A549 (cell line): ENCODE measurements around the gene MBD3. TPM values are rescaled to one million over a fixed set of nuclear protein-coding genes. Genes with fewer than 3 reads are reported as not detected.

Experiments
- ATAC-seq, 2 experiments: fragments of 200-7000 bp in 1 of 2; fragments of >200 bp in 1 of 2; cut with Nextera tagmentation in 1 of 2; cut with Tn5 transposase in 1 of 2; 3 replicates each; pipeline versions ENCODE4 v1.8.0 to v1.9.1; 2018 to 2020; ENCODE audit warnings: mild to moderate bottlenecking in 1 of 2, moderate library complexity in 1 of 2
- CTCF ChIA-PET: fragments of 300-600 bp; sonication (Branson Sonifier 250); formaldehyde crosslinking; extraction: SDS; loops from one replicate; lab custom pipeline; 2021; ENCODE audit warnings: antibody characterized with exemption, inconsistent platforms; lab: Yijun Ruan, JAX
- POLR2A ChIA-PET: fragments of 350-600 bp; formaldehyde crosslinking; extraction: SDS; loops from one replicate; lab custom pipeline; 2021; ENCODE audit warnings: antibody characterized with exemption, inconsistent platforms; lab: Yijun Ruan, JAX
- DNase-seq, 2 experiments: peaks; one replicate each; pipeline versions ENCODE4 v3.0.0 to v3.0.0-alpha.2; 2011 to 2016; ENCODE audit warnings: low read depth in 1 of 2, low spot score in 1 of 2
- FAIRE-seq: peaks from 2 replicates; lab custom pipeline; 2011; peaks lifted over from hg19 to GRCh38; lab: Jason Lieb, UNC
- H3K27ac ChIP-seq, 2 experiments: fragments of >200 bp; sonication (Bioruptor Twin); formaldehyde crosslinking; 3 replicates each; pipeline ENCODE4 v1.5.1; 2016 to 2017
- H3K4me1 ChIP-seq: fragments of >200 bp; sonication (Bioruptor Twin); formaldehyde crosslinking; 3 replicates; pipeline ENCODE4 v1.6.1; 2016
- H3K4me2 ChIP-seq: fragments of >200 bp; sonication (Bioruptor Twin); formaldehyde crosslinking; 3 replicates; pipeline ENCODE4 v1.6.1; 2016
- H3K4me3 ChIP-seq: fragments of >200 bp; sonication (Bioruptor Twin); formaldehyde crosslinking; 3 replicates; pipeline ENCODE4 v1.5.1; 2016
- H3K9me3 ChIP-seq: fragments of >200 bp; sonication (Bioruptor Twin); formaldehyde crosslinking; 3 replicates; pipeline ENCODE4 v1.6.1; 2016
- BHLHE40 ChIP-seq: IDR thresholded peaks from 2 replicates; pipeline ENCODE4 v1.6.1; 2012; ENCODE audit warnings: low read depth, low read length, inconsistent platforms
- CBX8 ChIP-seq: fragments of 200-600 bp; sonication (generic); IDR thresholded peaks from 2 replicates; pipeline ENCODE4 v1.6.1; 2016
- CEBPB ChIP-seq, 2 experiments: fragments of >200 bp in 1 of 2; sonication (Bioruptor Twin) in 1 of 2; formaldehyde crosslinking in 1 of 2; IDR thresholded peaks; 2 replicates each; pipeline ENCODE4 v1.6.1; 2012 to 2016
- CHD2 ChIP-seq: fragments of 150-350 bp; IDR thresholded peaks from 2 replicates; pipeline ENCODE4 v1.6.1; 2014; ENCODE audit warnings: low read length; ENCODE audit not compliant: partially characterized antibody
- EHF ChIP-seq: fragments of 250-450 bp; sonication (Bioruptor Pico); IDR thresholded peaks from 2 replicates; pipeline ENCODE4 v1.5.0; 2020; ENCODE audit warnings: mild to moderate bottlenecking
- EHMT2 ChIP-seq: fragments of 200-600 bp; sonication (generic); IDR thresholded peaks from 2 replicates; pipeline ENCODE4 v1.6.1; 2016; ENCODE audit warnings: antibody characterized with exemption, low read depth, mild to moderate bottlenecking, moderate library complexity
- ESRRA ChIP-seq: fragments of 150-350 bp; IDR thresholded peaks from 2 replicates; pipeline ENCODE4 v1.6.1; 2014; ENCODE audit warnings: mild to moderate bottlenecking, low read length, borderline replicate concordance
- HDAC2 ChIP-seq: fragments of 200-600 bp; sonication (generic); IDR thresholded peaks from 2 replicates; pipeline ENCODE4 v1.6.1; 2016
- HOXB13 ChIP-seq: fragments of 250-450 bp; sonication (Bioruptor Pico); IDR thresholded peaks from 2 replicates; pipeline ENCODE4 v1.5.0; 2020; ENCODE audit warnings: low read depth, mild to moderate bottlenecking, moderate library complexity
- HOXB5 ChIP-seq: fragments of 250-450 bp; sonication (Bioruptor Pico); IDR thresholded peaks from 2 replicates; pipeline ENCODE4 v1.5.0; 2020; ENCODE audit warnings: mild to moderate bottlenecking, moderate library complexity
- JUN ChIP-seq, 2 experiments: fragments of >200 bp; sonication (Bioruptor Twin); formaldehyde crosslinking; IDR thresholded peaks; 2 replicates in 1 of 2; 3 replicates in 1 of 2; pipeline ENCODE4 v1.6.1; 2016 to 2017
- JUNB ChIP-seq: fragments of >200 bp; sonication (Bioruptor Twin); formaldehyde crosslinking; IDR thresholded peaks from 2 replicates; pipeline ENCODE4 v1.6.1; 2016
- MAFK ChIP-seq: fragments of 450-650 bp; IDR thresholded peaks from 2 replicates; pipeline ENCODE4 v1.6.1; 2014; ENCODE audit not compliant: partially characterized antibody
- MYC ChIP-seq: IDR thresholded peaks from 2 replicates; pipeline ENCODE4 v1.6.1; 2012; ENCODE audit warnings: mild to moderate bottlenecking, inconsistent platforms, low read length, improper control_type of control experiment, borderline replicate concordance
- NFE2L2 ChIP-seq: fragments of 150-350 bp; conservative IDR thresholded peaks from 2 replicates; pipeline ENCODE4 v1.6.1; 2014; ENCODE audit warnings: low read length
- NR3C1 ChIP-seq: fragments of >200 bp; sonication (Bioruptor Twin); formaldehyde crosslinking; IDR thresholded peaks from 3 replicates; pipeline ENCODE4 v1.6.1; 2017
- PHF8 ChIP-seq: fragments of 200-600 bp; sonication (generic); IDR thresholded peaks from 2 replicates; pipeline ENCODE4 v1.6.1; 2016; ENCODE audit warnings: low read depth, mild to moderate bottlenecking, antibody characterized with exemption, moderate library complexity, borderline replicate concordance
- POLR2A ChIP-seq: IDR thresholded peaks from 2 replicates; pipeline ENCODE4 v1.6.1; 2012; ENCODE audit warnings: mild to moderate bottlenecking, low read length
- RAD21 ChIP-seq, 2 experiments: fragments of >200 bp in 1 of 2; sonication (Bioruptor Twin) in 1 of 2; formaldehyde crosslinking in 1 of 2; IDR thresholded peaks in 1 of 2; conservative IDR thresholded peaks in 1 of 2; 2 replicates in 1 of 2; 3 replicates in 1 of 2; pipeline ENCODE4 v1.6.1; 2012 to 2018; ENCODE audit warnings: inconsistent platforms in 1 of 2
- RCOR1 ChIP-seq: fragments of 150-350 bp; IDR thresholded peaks from 2 replicates; pipeline ENCODE4 v1.6.1; 2014; ENCODE audit warnings: antibody characterized with exemption, low read length, low read depth
- RFX5 ChIP-seq: fragments of 450-650 bp; IDR thresholded peaks from 2 replicates; pipeline ENCODE4 v1.7.1; 2014; ENCODE audit warnings: antibody characterized with exemption, mild to moderate bottlenecking, moderate library complexity
- RNF2 ChIP-seq: fragments of 200-600 bp; sonication (generic); IDR thresholded peaks from 2 replicates; pipeline ENCODE4 v1.6.1; 2016; ENCODE audit warnings: low read depth, mild to moderate bottlenecking, antibody characterized with exemption, moderate library complexity, borderline replicate concordance
- SMC3 ChIP-seq: fragments of >200 bp; sonication (Bioruptor Twin); formaldehyde crosslinking; IDR thresholded peaks from 3 replicates; pipeline ENCODE4 v1.6.1; 2018; ENCODE audit warnings: inconsistent platforms
- SREBF2 ChIP-seq: fragments of 450-650 bp; IDR thresholded peaks from 2 replicates; pipeline ENCODE4 v1.6.1; 2014; ENCODE audit warnings: mild to moderate bottlenecking, moderate library complexity
- TFCP2L1 ChIP-seq: fragments of 250-450 bp; sonication (Bioruptor Pico); IDR thresholded peaks from 2 replicates; pipeline ENCODE4 v1.5.0; 2021; ENCODE audit warnings: mild to moderate bottlenecking
- ZC3H11A ChIP-seq: fragments of 450-650 bp; IDR thresholded peaks from 2 replicates; pipeline ENCODE4 v1.6.1; 2014; ENCODE audit warnings: antibody characterized with exemption, mild to moderate bottlenecking
- ZNF302 ChIP-seq: fragments of 250-450 bp; sonication (Bioruptor Pico); IDR thresholded peaks from 2 replicates; pipeline ENCODE4 v1.9.0; 2021; ENCODE audit warnings: inconsistent platforms, mild to moderate bottlenecking, moderate library complexity
- ZSCAN20 ChIP-seq: fragments of 250-450 bp; sonication (Bioruptor Pico); IDR thresholded peaks from 2 replicates; pipeline ENCODE4 v1.8.0; 2022; ENCODE audit warnings: mild to moderate bottlenecking, moderate library complexity
- WGBS: methylation state at CpG from one replicate; pipeline ENCODE4 v1.1.6; 2017; ENCODE audit errors: missing lambda C conversion rate; 5-methylcytosine and 5-hydroxymethylcytosine counted together
- polyA plus RNA-seq, 4 experiments: library from polyadenylated mRNA; depleted of rRNA in 3 of 4; stranded (reverse); fragments of >200 nt; fragmentation: RNase III in 1 of 4; extraction: RNeasy Plus Mini Kit Qiagen cat#74134 plus additional on column Dnase treatment in 1 of 4; gene quantifications; 2 replicates in 3 of 4; 3 replicates in 1 of 4; pipeline ENCODE4 v1.2.3, GENCODE V29; 2011 to 2017
- TF ChIP-seq, protein P1 (sequence below): IDR thresholded peaks from 2 replicates; pipeline ENCODE4 v1.6.1; 2012
- TF ChIP-seq, protein P2 (sequence below): fragments of 450-650 bp; IDR thresholded peaks from 2 replicates; pipeline ENCODE4 v1.6.1; 2014; ENCODE audit warnings: antibody characterized with exemption
- TF ChIP-seq, protein P3 (sequence below): fragments of 250-450 bp; sonication (Bioruptor Pico); IDR thresholded peaks from 2 replicates; pipeline ENCODE4 v1.5.0; 2021; ENCODE audit warnings: mild to moderate bottlenecking, moderate library complexity, borderline replicate concordance
- TF ChIP-seq, protein P4 (sequence below): fragments of >200 bp; sonication (Bioruptor Twin); formaldehyde crosslinking; IDR thresholded peaks from 3 replicates; pipeline ENCODE4 v1.5.1; 2016
- TF ChIP-seq, protein P5 (sequence below): fragments of >200 bp; sonication (Bioruptor Twin); formaldehyde crosslinking; IDR thresholded peaks from 2 replicates; pipeline ENCODE4 v1.6.1; 2016

MBD3 gene
- polyA plus RNA-seq, 2 of the 4 experiments (the other 2 are of a cell fraction) = 22.7 to 41.4 TPM

DNA sequence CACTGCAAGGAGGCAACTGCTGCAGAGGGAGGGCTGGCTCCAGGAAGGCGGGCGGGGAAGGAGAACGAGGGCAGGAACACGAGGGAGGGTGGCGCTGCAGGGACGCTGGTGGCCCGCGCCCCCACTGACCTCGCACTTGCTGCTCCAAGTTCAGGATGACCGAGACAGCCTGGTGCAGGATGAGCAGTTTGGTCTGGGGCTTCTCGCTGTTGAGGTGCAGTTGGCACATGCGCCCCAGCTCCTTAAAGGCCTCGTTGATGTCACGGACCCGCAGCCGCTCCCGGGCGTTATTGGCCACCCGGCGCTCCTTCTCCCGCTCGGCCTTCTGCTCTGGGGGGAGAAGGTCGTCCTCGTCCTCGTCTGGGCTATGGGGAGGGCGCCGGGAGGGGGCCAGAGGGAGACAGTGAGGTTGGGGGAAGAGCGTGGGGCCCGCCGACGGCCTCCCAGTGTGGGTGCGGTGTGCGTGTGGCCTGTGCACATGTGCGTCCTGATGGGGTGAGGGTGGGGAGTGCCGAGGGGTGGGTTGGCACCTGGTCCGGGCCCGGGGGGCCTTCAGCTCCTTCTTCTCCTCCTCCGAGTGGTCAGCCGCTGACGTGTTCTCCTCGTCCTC, 22.6 kb upstream of the MBD3 start:
- Histone ChIP-seq H3K4me2 (no peak overlapping the region), H3K9me3 (no peaks in the 10 kb centered on the region), H3K4me3 (no peak overlapping the region), H3K27ac (no peak overlapping the region), H3K4me1 (no peaks in the 10 kb centered on the region)
- WGBS = 94% methylated on average over 20 of the region's 41 CpGs
- ATAC-seq = no peak
- DNase-seq = no peak
- ChIA-PET POLR2A (no interaction called here), CTCF (interaction anchor here (1.7 kb wide), 1 partner anchor 180 kb away, joined by 3 read pairs; no protein-coding TSS in a partner anchor)
- no peak for FAIRE-seq
- TF ChIP-seq RFX5 (no peak), HOXB13 (no peak), NR3C1 (no peak), JUNB (no peak), SREBF2 (no peak), CHD2 (no peak), HDAC2 (no peak), JUN (IDR thresholded peaks at IDR 0.05) (no peak), MAFK (no peak)
- TF ChIP-seq, protein P1, sequence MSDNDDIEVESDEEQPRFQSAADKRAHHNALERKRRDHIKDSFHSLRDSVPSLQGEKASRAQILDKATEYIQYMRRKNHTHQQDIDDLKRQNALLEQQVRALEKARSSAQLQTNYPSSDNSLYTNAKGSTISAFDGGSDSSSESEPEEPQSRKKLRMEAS = no peak
- TF ChIP-seq, protein P2, sequence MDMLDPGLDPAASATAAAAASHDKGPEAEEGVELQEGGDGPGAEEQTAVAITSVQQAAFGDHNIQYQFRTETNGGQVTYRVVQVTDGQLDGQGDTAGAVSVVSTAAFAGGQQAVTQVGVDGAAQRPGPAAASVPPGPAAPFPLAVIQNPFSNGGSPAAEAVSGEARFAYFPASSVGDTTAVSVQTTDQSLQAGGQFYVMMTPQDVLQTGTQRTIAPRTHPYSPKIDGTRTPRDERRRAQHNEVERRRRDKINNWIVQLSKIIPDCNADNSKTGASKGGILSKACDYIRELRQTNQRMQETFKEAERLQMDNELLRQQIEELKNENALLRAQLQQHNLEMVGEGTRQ = no peak
- TF ChIP-seq, protein P3, sequence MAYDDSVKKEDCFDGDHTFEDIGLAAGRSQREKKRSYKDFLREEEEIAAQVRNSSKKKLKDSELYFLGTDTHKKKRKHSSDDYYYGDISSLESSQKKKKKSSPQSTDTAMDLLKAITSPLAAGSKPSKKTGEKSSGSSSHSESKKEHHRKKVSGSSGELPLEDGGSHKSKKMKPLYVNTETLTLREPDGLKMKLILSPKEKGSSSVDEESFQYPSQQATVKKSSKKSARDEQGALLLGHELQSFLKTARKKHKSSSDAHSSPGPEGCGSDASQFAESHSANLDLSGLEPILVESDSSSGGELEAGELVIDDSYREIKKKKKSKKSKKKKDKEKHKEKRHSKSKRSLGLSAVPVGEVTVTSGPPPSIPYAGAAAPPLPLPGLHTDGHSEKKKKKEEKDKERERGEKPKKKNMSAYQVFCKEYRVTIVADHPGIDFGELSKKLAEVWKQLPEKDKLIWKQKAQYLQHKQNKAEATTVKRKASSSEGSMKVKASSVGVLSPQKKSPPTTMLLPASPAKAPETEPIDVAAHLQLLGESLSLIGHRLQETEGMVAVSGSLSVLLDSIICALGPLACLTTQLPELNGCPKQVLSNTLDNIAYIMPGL (CRISPR knock-in tag) = no peak
- TF ChIP-seq, all 56 proteins: peak for 0

DNA sequence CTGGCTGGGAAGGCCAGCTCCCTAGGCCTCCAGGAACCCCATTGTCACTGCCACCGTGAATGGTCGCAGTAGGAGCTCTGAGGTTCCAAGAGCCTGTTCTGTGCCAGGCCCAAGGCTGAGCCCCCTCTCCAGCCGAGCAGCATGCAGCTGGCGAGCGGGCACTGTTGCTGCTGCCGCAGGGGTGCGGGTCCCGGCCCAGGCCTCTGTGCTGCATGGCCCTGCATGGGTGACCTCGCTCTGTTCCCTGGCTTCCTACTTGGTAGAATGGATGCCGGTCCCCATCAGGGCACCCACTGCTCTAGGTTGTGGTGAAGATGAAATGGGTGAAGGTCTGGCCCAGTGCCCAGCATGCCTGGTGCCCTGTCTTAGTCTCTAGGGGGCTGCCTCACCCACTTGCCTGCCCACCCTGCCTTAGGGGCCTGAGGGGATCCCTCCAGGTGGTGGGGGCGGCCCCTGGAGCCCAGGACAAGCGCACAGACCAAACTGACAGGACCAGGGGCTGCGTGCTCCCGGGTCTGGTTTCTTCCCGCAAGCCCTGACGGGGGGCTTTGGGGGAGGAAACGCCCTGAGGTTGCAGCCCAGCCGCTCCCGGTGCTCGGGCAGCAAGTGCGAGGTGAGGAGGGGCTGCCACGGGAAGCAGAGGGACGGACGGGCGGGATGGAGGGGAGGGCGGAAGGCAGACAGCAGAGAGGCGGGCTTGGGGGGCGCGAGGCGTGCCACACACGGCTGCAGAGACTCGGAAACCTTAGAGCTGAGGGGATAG, 21.3 kb upstream of the MBD3 start:
- ATAC-seq = no peak
- 94% methylated on average over 20 of the region's 32 CpGs for whole genome bisulfite sequencing

DNA sequence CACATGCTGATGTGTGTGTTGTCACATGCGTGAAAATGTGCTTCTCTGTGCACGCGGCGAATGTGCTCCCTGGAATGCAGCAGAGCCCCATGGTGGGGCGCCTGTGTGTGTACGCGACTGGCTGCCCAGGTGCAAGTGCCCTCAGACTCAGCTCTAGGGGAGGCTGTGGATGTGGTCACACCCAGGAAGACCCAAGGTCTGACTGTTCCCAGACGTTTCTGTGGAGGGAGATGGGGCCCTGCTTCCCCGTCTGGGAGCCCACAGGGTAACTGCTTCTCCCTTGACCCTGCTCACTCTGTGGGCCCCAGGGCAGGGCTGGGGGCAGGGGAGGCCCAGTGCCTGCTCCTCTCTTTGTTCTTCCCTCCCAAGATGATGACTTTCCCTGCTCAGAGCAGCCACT, 20.5 kb upstream of the MBD3 start:
- ATAC-seq = no peak
- no peak overlapping the region for H3K4me2 ChIP-seq
- H3K9me3 ChIP-seq = no peaks in the 10 kb centered on the region
- no peak overlapping the region for H3K4me3 ChIP-seq
- peaks cover 5% of the 10 kb centered on the region; the same call in 1 of the 3 replicates for H3K4me1 ChIP-seq
- 82% methylated on average over 8 of the region's 9 CpGs for WGBS
- FAIRE-seq = no peak
- no peak for DNase-seq
- H3K27ac ChIP-seq = no peak overlapping the region
- ChIA-PET CTCF (interaction anchor here (1.4 to 1.6 kb wide), 2 partner anchors 59 to 212 kb away, joined by 3 to 6 read pairs; no protein-coding TSS in a partner anchor), POLR2A (no interaction called here)
- TF ChIP-seq TFCP2L1 (CRISPR knock-in tag) (no peak), SREBF2 (no peak), HDAC2 (no peak), MAFK (no peak), EHF (CRISPR knock-in tag) (no peak), ZSCAN20 (CRISPR knock-in tag) (no peak), RCOR1 (no peak), CBX8 (no peak), RFX5 (no peak), RAD21 (conservative IDR thresholded peaks at IDR 0.05 in 1 of 2, IDR thresholded peaks at IDR 0.05 in 1 of 2) (no peak), RNF2 (no peak), HOXB5 (CRISPR knock-in tag) (no peak), MYC (no peak)
- TF ChIP-seq, protein P2 = no peak
- TF ChIP-seq, protein P4, sequence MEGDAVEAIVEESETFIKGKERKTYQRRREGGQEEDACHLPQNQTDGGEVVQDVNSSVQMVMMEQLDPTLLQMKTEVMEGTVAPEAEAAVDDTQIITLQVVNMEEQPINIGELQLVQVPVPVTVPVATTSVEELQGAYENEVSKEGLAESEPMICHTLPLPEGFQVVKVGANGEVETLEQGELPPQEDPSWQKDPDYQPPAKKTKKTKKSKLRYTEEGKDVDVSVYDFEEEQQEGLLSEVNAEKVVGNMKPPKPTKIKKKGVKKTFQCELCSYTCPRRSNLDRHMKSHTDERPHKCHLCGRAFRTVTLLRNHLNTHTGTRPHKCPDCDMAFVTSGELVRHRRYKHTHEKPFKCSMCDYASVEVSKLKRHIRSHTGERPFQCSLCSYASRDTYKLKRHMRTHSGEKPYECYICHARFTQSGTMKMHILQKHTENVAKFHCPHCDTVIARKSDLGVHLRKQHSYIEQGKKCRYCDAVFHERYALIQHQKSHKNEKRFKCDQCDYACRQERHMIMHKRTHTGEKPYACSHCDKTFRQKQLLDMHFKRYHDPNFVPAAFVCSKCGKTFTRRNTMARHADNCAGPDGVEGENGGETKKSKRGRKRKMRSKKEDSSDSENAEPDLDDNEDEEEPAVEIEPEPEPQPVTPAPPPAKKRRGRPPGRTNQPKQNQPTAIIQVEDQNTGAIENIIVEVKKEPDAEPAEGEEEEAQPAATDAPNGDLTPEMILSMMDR = no peak

More for the DNA sequence above, 21.3 kb upstream of the MBD3 start:
- Histone ChIP-seq H3K4me3 (no peak overlapping the region), H3K4me2 (no peak overlapping the region), H3K27ac (no peak overlapping the region), H3K9me3 (no peaks in the 10 kb centered on the region), H3K4me1 (no peaks in the 10 kb centered on the region)
- DNase-seq = no peak
- POLR2A ChIA-PET = no interaction called here
- TF ChIP-seq PHF8 (no peak), NFE2L2 (no peak), ESRRA (no peak), RFX5 (no peak), POLR2A (no peak), RAD21 (conservative IDR thresholded peaks at IDR 0.05 in 1 of 2, IDR thresholded peaks at IDR 0.05 in 1 of 2) (no peak), SMC3 (no peak), ZC3H11A (no peak), ZNF302 (CRISPR knock-in tag) (no peak), CEBPB (IDR thresholded peaks at IDR 0.05) (no peak), EHMT2 (no peak), BHLHE40 (no peak), HDAC2 (no peak)
- TF ChIP-seq, protein P5, sequence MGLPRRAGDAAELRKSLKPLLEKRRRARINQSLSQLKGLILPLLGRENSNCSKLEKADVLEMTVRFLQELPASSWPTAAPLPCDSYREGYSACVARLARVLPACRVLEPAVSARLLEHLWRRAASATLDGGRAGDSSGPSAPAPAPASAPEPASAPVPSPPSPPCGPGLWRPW = no peak
- no peak for FAIRE-seq
- CTCF ChIA-PET = interaction anchor here (1.4 kb wide), 1 partner anchor 212 kb away, joined by 3 read pairs; no protein-coding TSS in a partner anchor
